GM19324 (cell line): ENCODE measurements around the gene EFCAB12.

Experiments
- ATAC-seq: cut with Tn5 transposase; IDR thresholded peaks from one replicate; pipeline ENCODE4 v1.9.1; 2021; ENCODE audit warnings: mild to moderate bottlenecking, moderate library complexity; ENCODE audit not compliant: unreplicated experiment, low FRiP score

The EFCAB12 gene

GRCh38 chr3:129446926-129447325 lies 18.5 kb upstream of the EFCAB12 start:
- no peak for ATAC-seq

DNA sequence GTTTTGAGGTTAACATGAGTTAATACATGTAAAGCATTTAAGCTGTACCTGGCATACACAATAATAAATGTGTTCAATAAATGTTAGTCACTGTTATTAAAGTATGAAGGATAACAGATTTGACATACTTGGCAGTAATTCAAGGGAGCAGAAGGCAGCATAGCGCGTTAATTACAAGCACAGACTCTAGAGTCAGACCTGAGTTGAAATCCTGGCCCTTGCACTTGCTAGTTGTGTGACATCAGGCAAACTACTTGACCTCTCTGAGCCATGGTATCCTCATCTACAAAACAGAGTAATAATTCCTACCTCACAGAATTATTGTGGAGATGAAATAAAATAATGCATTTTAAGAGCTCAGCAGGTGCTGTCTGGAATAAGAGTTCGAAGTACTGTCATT lies 17.0 kb upstream of the EFCAB12 start:
- ATAC-seq = no peak

- ATAC-seq = no peak
These were observed 14.5 kb upstream of the EFCAB12 start for GRCh38 chr3:129442947-129443346.

DNA sequence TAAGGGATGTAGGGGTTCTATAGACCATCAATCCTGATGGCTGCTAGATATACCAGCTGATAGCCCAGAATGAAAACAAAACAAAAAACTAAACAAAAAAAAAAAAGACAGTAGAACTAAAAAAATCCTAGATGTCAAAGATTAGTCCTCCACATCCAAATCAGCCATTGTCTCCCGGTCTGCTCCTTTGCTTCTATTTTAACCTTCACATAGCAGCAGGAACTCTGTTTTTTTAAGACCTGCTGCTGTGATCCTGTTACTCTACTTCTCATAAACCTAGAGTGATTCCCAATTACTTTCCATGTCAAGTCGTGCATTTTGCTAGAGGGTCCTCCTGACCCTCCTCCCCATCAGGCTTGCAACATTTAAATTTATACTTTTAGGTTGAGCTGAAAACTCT lies 14.1 kb upstream of the EFCAB12 start:
- ATAC-seq = no peak

- ATAC-seq = no peak
These were observed 13.3 kb upstream of the EFCAB12 start for GRCh38 chr3:129441782-129442181.

DNA sequence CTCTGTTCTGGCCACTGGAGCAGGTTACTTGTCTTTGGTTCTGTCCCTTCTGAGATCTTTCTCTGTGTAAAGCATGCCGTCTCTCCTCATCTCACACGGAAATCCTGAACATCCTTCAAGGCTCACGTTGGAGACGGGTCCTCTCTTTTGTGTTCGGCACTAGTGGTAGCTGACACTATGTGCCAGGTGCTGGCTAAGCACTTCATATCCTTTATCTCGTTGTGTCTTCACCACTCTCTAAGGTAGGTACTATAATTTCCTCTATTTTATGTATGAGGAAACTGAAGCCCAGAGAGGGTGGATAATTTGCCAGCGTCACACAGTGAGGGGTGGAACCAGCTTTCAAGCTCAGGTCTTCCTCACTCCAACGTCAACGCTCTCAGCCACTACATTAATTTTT lies 12.8 kb upstream of the EFCAB12 start:
- ATAC-seq = no peak

- ATAC-seq = no peak
These were observed 12.3 kb upstream of the EFCAB12 start for GRCh38 chr3:129440618-129441190.

- ATAC-seq = peak; percentile 89
These were observed 11.6 kb upstream of the EFCAB12 start, which contains the start of the genes IFT122 and MBD4 for GRCh38 chr3:129439817-129440617. Gene IFT122 (plus strand): TSS chr3:129440224. CDS start chr3:129440331, 107 bp downstream. Gene MBD4 (minus strand): TSS chr3:129439948. CDS start chr3:129439833, 115 bp downstream.

DNA sequence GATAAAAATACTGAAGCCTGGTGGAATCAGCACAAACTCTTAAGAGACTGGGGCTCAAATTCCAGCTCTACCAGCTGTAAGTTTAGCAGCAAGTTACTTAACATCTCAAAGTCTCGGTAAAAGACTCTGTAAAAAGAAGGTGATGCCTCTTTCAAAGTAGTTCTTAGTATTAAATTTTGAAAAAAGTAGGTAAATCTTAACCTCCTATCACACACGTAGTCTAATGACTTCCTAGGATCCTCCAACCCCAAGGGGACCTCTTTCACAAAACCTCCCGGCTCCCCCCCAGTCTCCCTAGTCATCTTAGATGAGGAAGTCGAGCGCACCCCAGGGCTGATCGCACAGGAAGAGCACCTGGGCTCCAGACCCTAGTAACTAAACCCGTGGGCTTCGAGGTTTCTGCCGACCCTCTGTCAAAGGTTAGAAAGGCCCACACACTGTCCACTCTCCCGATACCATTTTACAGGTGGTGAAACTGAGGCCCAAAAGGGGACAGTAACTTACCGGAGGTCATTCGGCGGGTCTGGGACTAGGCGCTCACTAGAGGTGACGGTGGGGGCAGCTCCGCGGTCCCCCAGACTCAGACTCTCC lies 10.9 kb upstream of the EFCAB12 start:
- peak; percentile 11 for ATAC-seq

DNA sequence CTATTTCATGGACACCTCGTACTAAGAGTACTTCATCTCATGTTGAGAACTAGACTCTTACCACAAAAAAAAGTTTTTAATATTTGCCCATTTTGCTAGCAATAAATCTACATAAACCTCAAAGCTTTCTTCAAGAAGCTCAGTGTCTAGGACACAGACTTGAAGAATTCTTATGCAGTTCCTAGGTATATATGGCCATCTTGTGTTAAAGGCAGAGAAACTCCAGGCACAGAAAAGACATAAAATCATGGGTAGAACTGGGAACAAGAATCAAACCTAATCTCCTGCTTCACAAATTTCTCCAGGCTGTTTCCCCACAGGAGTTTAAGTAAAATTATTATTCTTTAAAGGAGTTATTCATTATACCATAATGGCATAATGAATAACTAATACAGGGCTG lies 6.9 kb upstream of the EFCAB12 start:
- ATAC-seq = no peak

- ATAC-seq = no peak
These were observed 5.7 kb upstream of the EFCAB12 start for GRCh38 chr3:129434140-129434539.

- no peak for ATAC-seq
These were observed 5.1 kb upstream of the EFCAB12 start for GRCh38 chr3:129433565-129433964.

DNA sequence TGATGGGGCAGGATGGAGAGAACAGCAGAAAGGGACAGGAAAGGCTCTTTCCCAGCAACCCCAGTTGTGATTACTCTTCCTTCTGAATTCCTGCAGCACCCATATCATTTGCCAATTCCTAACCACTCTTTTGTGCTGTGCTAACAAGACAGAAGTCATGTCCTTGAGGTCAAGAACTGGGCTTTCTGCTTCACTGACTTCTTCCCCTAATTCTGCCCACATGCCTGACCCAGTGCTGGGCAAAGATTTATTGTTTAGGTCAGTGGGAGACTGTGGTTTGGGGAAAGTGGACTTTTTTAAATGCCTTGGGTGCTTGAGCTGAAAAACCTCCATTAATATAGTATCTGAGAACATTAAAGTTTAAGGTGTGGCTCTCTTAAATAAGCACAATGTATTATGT lies 4.2 kb upstream of the EFCAB12 start:
- ATAC-seq = no peak

- no peak for ATAC-seq
These were observed 3.6 kb upstream of the EFCAB12 start for GRCh38 chr3:129432036-129432435.

DNA sequence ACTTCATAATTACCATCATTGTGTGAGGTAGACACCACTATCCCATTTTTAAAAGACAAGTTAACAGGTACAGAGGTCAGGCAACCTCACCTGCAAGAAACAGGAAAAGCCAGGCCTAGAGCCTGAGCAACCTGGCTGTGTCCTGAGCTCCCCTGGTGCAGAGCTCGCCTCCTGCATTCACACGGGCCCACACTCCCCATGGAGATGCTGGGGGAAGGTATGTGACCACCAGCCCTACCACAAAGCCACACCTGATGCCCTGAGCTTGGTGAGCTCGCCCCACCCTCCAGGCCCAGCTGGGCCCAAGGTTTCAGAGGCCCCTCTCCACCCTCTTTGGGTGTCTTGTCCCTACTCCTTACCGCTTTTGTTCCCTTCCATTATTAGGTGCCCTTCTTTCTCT lies 1.2 kb upstream of the EFCAB12 start:
- no peak for ATAC-seq

GRCh38 chr3:129429080-129429451 lies 630 bp upstream of the EFCAB12 start:
- no peak for ATAC-seq

DNA sequence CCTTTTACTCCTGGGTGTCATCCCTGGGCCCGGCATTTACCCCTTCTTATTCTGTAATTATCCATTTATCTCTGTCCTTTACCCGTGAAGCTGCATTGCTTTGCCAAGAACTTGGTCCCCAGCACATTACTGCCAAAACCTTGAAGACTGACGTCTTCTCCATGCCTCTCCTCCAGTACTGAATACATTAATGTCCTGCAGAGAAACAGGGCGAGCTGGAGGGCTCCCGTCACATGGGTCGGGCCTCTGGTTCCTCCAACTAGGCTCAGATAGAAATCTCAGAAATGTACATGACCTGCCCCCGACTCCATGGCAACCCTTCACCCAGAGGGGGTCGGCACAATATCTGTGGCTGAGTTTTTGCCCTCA lies 445 bp downstream of the EFCAB12 start:
- ATAC-seq = no peak

DNA sequence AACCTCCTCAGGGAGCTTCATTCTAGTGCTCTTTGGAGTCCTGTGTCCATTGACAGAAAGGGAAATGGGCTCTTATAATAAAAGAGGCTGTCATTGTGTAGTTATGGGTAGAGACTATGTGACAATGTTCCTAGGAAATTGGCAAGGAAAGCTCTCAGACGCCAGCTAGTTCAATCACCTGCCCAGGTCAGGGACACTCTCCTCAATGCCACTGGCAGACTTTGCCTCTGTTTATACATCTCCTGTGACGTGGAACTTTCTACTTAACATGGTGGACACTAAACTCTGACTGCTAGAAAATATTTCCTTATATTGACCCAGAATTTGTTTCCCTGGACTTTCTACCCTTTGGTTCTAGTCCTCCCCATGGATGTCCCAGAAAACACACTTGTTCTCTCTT lies 2.8 kb downstream of the EFCAB12 start:
- no peak for ATAC-seq

DNA sequence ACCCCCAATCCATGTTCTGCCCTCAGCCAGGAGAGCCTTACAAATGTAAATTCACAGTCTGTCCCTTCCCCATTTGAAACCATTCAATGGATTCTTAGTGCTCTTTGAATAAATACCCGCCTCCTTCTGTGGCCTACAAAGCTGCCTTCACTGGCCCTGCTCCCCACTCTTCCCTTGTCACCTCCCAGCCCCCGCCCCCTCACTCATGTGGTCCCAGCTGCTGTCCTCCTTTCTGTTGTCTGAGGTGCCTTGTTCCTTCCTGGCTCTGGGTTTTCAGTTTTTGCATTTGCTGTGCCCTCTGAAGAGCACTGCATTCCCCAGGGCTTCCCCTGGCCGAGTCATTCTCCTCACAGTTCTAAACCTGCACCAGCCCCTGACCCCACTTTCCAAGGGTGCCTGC lies 3.2 kb downstream of the EFCAB12 start:
- ATAC-seq = no peak

DNA sequence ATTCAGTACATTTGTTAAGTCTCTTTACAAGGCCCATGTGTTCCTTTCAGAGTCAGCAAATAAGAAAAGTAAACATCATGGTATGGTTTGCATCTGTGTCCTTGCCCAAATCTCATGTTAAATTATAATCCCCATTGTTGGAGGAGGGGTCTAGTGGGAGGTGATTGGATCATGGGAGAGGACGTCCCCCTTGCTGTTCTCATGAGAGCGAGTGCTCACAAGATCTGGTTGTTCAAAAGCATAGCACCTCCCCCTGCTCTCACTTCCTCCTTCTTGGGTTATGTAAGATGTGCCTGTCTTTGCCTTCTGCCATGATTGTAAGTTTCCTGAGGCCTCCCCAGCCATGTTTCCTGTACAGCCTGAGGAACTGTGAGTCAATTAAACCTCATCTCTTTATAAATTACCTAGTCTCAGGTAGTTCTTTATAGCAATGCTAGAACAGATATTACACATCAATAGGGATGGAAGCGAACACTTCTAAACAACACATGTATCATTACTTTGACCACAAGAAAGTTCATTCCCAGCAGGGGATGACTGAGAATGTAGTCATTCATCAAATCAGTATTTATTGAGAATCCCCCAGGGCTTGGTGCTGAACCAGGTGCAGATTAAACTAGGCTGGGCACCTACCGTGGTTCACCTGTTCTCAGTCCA lies 4.1 kb downstream of the EFCAB12 start:
- ATAC-seq = no peak

GRCh38 chr3:129422897-129423296 lies 5.5 kb downstream of the EFCAB12 start:
- ATAC-seq = no peak
